GM12878 (cell line): ENCODE measurements around the gene LDB2. TPM values are rescaled to one million over a fixed set of nuclear protein-coding genes. Genes with fewer than 3 reads are reported as not detected.

ENCODE experiments used
- ATAC-seq: fragments of 200-7000 bp; cut with Tn5 transposase; 3 replicates; pipeline ENCODE4 v1.9.1; 2020; ENCODE audit warnings: mild to moderate bottlenecking, moderate library complexity
- BruUV-seq: library from RNA; stranded (reverse); fragments of 400-500 nt; replicated peaks from 2 replicates; lab custom pipeline; 2021; lab: Mats Ljungman, UMichigan
- CTCF ChIA-PET: fragments of 300-600 bp; sonication (Branson Sonifier 250); formaldehyde crosslinking; extraction: SDS; loops from one replicate; lab custom pipeline; 2021; ENCODE audit warnings: inconsistent platforms; lab: Yijun Ruan, JAX
- POLR2A ChIA-PET: fragments of 350-600 bp; formaldehyde crosslinking; extraction: SDS; loops from one replicate; lab custom pipeline; 2021; ENCODE audit warnings: inconsistent platforms; lab: Charles Lee
- RAD21 ChIA-PET: fragments of 300-600 bp; sonication (Branson Sonifier 250); formaldehyde crosslinking; loops from one replicate; lab custom pipeline; 2023; ENCODE audit warnings: antibody characterized with exemption; ENCODE audit not compliant: unreplicated experiment; lab: Charles Lee
- SMC1A ChIA-PET: fragments of 300-600 bp; sonication (Branson Sonifier 250); formaldehyde crosslinking; loops from one replicate; lab custom pipeline; 2023; ENCODE audit not compliant: unreplicated experiment, uncharacterized antibody; lab: Charles Lee
- DNase-seq: peaks from one replicate; pipeline ENCODE4 v3.0.0-alpha.2; 2011; ENCODE audit warnings: low read depth, low spot score
- FAIRE-seq: peaks from 3 replicates; lab custom pipeline; 2011; peaks lifted over from hg19 to GRCh38; lab: Jason Lieb, UNC
- H2AFZ ChIP-seq: 2 replicates; pipeline ENCODE4 v1.6.0; 2011; ENCODE audit warnings: low read depth, low read length, control low read depth; ENCODE audit not compliant: control insufficient read depth
- H3K27ac ChIP-seq: 2 replicates; pipeline ENCODE4 v1.5.1; 2011; ENCODE audit warnings: control low read depth; ENCODE audit not compliant: control insufficient read depth, insufficient read depth
- H3K27me3 ChIP-seq, 2 experiments: replicated peaks in 1 of 2; 2 replicates each; pipeline versions ENCODE4 v1.6.0 to v1.6.1; 2011; ENCODE audit warnings: low read length in 1 of 2; ENCODE audit not compliant: control insufficient read depth in 2 of 2, insufficient read depth in 2 of 2
- H3K36me3 ChIP-seq, 2 experiments: 2 replicates each; pipeline ENCODE4 v1.5.1; 2011; ENCODE audit warnings: low read length in 1 of 2; ENCODE audit not compliant: control insufficient read depth in 2 of 2, insufficient read depth in 2 of 2
- H3K4me1 ChIP-seq: 2 replicates; pipeline ENCODE4 v1.6.1; 2011; ENCODE audit warnings: mild to moderate bottlenecking, low read length, moderate library complexity, mixed read lengths; ENCODE audit not compliant: control insufficient read depth, insufficient read depth
- H3K4me2 ChIP-seq: 2 replicates; pipeline ENCODE4 v1.6.0; 2011; ENCODE audit warnings: control low read depth; ENCODE audit not compliant: control insufficient read depth, insufficient read depth
- H3K4me3 ChIP-seq: fragments of 200-600 bp; sonication (generic); 2 replicates; pipeline ENCODE4 v1.5.1; 2016
- H3K79me2 ChIP-seq: 2 replicates; pipeline ENCODE4 v1.6.0; 2011; ENCODE audit warnings: low read length; ENCODE audit not compliant: control insufficient read depth, insufficient read depth
- H3K9ac ChIP-seq: 2 replicates; pipeline ENCODE4 v1.8.0; 2011; ENCODE audit warnings: low read length, control low read depth, mixed read lengths; ENCODE audit not compliant: control insufficient read depth, insufficient read depth
- H3K9me3 ChIP-seq: replicated peaks from 3 replicates; pipeline ENCODE4 v1.5.1; 2011; ENCODE audit warnings: mild to moderate bottlenecking, low read length; ENCODE audit not compliant: control insufficient read depth, insufficient read depth
- H4K20me1 ChIP-seq: 2 replicates; pipeline ENCODE4 v1.6.0; 2011; ENCODE audit not compliant: control insufficient read depth, insufficient read depth
- ATF7 ChIP-seq: fragments of 450-650 bp; IDR thresholded peaks from 2 replicates; pipeline ENCODE4 v1.6.1; 2016; ENCODE audit warnings: low read depth, mild to moderate bottlenecking
- BRCA1 ChIP-seq: IDR thresholded peaks from 2 replicates; pipeline ENCODE4 v1.6.1; 2011; ENCODE audit warnings: low read depth, low read length, improper control_type of control experiment
- CHD1 ChIP-seq: IDR thresholded peaks from 2 replicates; pipeline ENCODE4 v1.6.1; 2012; ENCODE audit warnings: low read depth, low read length, improper control_type of control experiment
- EZH2 ChIP-seq: IDR thresholded peaks from 2 replicates; pipeline ENCODE4 v1.6.1; 2012; ENCODE audit warnings: low read depth, mild to moderate bottlenecking, control low read depth, inconsistent platforms, low read length, borderline replicate concordance; ENCODE audit not compliant: control insufficient read depth
- PAX8 ChIP-seq: fragments of 450-650 bp; IDR thresholded peaks from 2 replicates; pipeline ENCODE4 v1.6.1; 2017; ENCODE audit warnings: mild to moderate bottlenecking, moderate library complexity
- PKNOX1 ChIP-seq: fragments of 450-650 bp; IDR thresholded peaks from 2 replicates; pipeline ENCODE4 v1.6.1; 2016; ENCODE audit warnings: mild to moderate bottlenecking
- ZNF592 ChIP-seq: fragments of 450-650 bp; IDR thresholded peaks from 2 replicates; pipeline ENCODE4 v1.6.1; 2017; ENCODE audit warnings: mild to moderate bottlenecking, moderate library complexity
- WGBS: methylation state at CpG from one replicate; pipeline ENCODE4 v1.1.6; 2016; ENCODE audit warnings: low lambda C conversion rate; ENCODE audit not compliant: insufficient replicate concordance, insufficient coverage; ENCODE audit errors: missing lambda C conversion rate; 5-methylcytosine and 5-hydroxymethylcytosine counted together
- in situ Hi-C: fragments of 300-500 bp; cut with MboI; formaldehyde crosslinking; loops from 9 replicates; pipeline ENCODE4 v1.14.3; 2018; ENCODE audit warnings: mixed read lengths
- intact Hi-C: fragments of 100-400 bp; cut with micrococcal nuclease; formaldehyde crosslinking; loops from one replicate; pipeline ENCODE4 v1.14.2; 2022; ENCODE audit not compliant: unreplicated experiment
- polyA plus RNA-seq, 11 experiments: library from polyadenylated mRNA; depleted of rRNA in 4 of 11; unstranded in 6 of 11; stranded (reverse) in 5 of 11; fragments of >200 nt; fragmentation: Nextera tagmentation in 4 of 11; fragmentation: Illumina TruSeq in 1 of 11; extraction: Ambion mirVana in 4 of 11; extraction: Trizol in 1 of 11; gene quantifications; 1 replicate in 1 of 11; 2 replicates in 10 of 11; pipeline versions ENCODE4 v1.2.1 to v1.2.3, GENCODE V29; 2011 to 2016; ENCODE audit warnings: inconsistent platforms in 2 of 11, missing spikeins in 2 of 11, low read depth in 1 of 11
- total RNA-seq, 4 experiments: library from RNA; depleted of rRNA in 3 of 4; stranded (reverse); fragments of >200 nt in 3 of 4; fragmentation: Illumina TruSeq in 1 of 4; extraction: Trizol in 1 of 4; gene quantifications; 2 replicates each; pipeline versions ENCODE4 v1.2.1 to v1.2.3, GENCODE V29; 2013 to 2021
- TF ChIP-seq, protein P1 (sequence below): fragments of 450-650 bp; IDR thresholded peaks from 2 replicates; pipeline ENCODE4 v1.6.1; 2018; ENCODE audit warnings: borderline replicate concordance, mild to moderate bottlenecking; ENCODE audit not compliant: partially characterized antibody
- TF ChIP-seq, protein P2 (sequence below): IDR thresholded peaks from 2 replicates; pipeline ENCODE4 v1.6.1; 2012; ENCODE audit warnings: low read length, inconsistent platforms

Gene LDB2
- total and polyA plus RNA-seq, 10 of the 15 experiments (the other 5 are each of a cell fraction or from before 2014, with no cell fraction given), result 0.15 TPM; not detected in 9

DNA sequence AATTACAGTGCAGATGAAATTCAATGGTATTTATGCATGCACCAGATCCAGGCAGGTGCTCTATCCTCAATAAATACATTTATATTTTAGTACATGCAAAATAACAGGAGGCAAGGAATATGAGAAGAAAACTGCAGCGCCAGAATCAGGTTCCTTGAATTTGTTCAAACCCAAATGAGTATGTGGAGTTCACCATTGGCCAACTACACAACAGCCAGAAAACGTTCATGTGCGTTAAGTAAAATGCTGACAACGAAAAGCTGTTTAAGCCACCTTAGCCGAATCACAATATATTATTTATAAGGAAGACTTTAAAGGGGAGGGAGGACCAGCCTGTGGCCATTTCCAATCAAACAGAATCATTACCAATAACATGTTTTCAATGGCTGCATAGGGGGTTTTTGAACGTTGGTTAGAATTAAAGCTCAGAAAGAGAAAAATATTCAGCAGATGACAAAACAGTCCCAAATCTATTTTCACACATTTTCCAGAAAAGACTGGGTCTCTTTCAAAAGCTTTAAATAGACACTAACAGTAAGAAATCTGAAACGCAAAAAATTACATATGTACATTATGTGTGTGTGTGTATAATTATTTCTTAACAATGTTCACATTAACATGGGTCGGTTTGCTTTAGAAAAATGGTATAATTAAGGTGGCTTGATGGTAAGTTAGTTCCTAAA is 171.9 kb downstream of the LDB2 start:
- TF ChIP-seq PAX8 (no peak), ZNF592 (no peak), ATF7 (no peak), CHD1 (no peak), PKNOX1 (no peak), EZH2 (no peak), BRCA1 (no peak)
- TF ChIP-seq, protein P1, sequence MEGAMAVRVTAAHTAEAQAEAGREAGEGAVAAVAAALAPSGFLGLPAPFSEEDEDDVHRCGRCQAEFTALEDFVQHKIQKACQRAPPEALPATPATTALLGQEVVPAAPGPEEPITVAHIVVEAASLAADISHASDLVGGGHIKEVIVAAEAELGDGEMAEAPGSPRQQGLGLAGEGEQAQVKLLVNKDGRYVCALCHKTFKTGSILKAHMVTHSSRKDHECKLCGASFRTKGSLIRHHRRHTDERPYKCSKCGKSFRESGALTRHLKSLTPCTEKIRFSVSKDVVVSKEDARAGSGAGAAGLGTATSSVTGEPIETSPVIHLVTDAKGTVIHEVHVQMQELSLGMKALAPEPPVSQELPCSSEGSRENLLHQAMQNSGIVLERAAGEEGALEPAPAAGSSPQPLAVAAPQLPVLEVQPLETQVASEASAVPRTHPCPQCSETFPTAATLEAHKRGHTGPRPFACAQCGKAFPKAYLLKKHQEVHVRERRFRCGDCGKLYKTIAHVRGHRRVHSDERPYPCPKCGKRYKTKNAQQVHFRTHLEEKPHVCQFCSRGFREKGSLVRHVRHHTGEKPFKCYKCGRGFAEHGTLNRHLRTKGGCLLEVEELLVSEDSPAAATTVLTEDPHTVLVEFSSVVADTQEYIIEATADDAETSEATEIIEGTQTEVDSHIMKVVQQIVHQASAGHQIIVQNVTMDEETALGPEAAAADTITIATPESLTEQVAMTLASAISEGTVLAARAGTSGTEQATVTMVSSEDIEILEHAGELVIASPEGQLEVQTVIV, result no peak
- TF ChIP-seq, protein P2, sequence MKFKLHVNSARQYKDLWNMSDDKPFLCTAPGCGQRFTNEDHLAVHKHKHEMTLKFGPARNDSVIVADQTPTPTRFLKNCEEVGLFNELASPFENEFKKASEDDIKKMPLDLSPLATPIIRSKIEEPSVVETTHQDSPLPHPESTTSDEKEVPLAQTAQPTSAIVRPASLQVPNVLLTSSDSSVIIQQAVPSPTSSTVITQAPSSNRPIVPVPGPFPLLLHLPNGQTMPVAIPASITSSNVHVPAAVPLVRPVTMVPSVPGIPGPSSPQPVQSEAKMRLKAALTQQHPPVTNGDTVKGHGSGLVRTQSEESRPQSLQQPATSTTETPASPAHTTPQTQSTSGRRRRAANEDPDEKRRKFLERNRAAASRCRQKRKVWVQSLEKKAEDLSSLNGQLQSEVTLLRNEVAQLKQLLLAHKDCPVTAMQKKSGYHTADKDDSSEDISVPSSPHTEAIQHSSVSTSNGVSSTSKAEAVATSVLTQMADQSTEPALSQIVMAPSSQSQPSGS, result no peak
- no peaks in the 10 kb centered on the region for H3K36me3 ChIP-seq
- 3% methylated on average over 8 of the region's 8 CpGs for WGBS
- H3K9ac ChIP-seq, result no peak overlapping the region
- no peaks in the 10 kb centered on the region for H3K9me3 ChIP-seq
- H3K27ac ChIP-seq, result no peak overlapping the region
- FAIRE-seq (no peak), ATAC-seq (no peak), DNase-seq (no peak)
- intact Hi-C loops (no loop called here), in situ Hi-C loops (no loop called here)
- CTCF ChIA-PET, result no interaction called here
- SMC1A ChIA-PET, result no interaction called here
- no peak overlapping the region for H3K4me2 ChIP-seq
- no peaks in the 10 kb centered on the region for H3K4me1 ChIP-seq
- no TSS peak for BruUV-seq
- no peaks in the 10 kb centered on the region for H4K20me1 ChIP-seq
- H3K4me3 ChIP-seq, result no peak overlapping the region
- H3K27me3 ChIP-seq, result no peaks in the 10 kb centered on the region
- H3K79me2 ChIP-seq, result no peaks in the 10 kb centered on the region
- H2AFZ ChIP-seq, result no peak overlapping the region
- POLR2A ChIA-PET, result no interaction called here
- RAD21 ChIA-PET, result no interaction called here
